Measurements from ENCODE around the gene PAGR1. TPM values are rescaled to one million over a fixed set of nuclear protein-coding genes. Genes with fewer than 3 reads are reported as not detected.

The PAGR1 gene
- polyA plus RNA-seq, 1 of the 3 experiments (the other 2 are of a cell fraction), result 57.7 TPM

DNA sequence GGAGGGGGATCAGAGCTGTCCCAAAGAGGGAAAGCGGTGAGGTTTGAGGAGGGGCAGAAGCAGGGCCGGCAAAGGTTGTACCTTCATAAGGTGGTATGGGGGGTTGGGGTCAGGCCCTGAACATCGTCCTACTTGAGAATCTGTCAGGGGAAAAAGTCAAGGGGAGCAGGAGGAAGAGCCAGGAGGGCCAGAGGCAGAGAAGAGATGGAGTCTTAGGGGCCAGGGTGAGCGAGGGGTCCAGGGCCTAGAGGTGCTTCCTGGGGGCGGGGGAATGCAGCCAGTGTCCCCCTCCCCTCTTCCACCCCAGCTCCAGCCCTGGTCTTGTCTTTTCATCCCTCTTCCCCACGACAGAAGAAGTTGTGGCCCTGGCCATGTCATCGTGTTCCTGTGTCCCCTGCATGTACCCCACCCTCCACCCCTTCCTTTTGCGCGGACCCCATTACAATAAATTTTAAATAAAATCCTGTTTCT lies 5.2 kb upstream of the PAGR1 start:
- ChIA-PET CTCF (interaction anchor here (1.0 to 1.7 kb wide), 4 partner anchors 17 to 222 kb away, joined by 3 to 6 read pairs (median 4); partner anchors contain the start of gene TLCD3B), POLR2A (interaction anchor here (1.2 kb wide), 1 partner anchor 10 kb away, joined by 4 read pairs; the partner anchor contains the start of gene MVP)
- TF ChIP-seq SIN3A (IDR thresholded peaks at IDR 0.05; ENCODE audit: borderline replicate concordance, low read depth, low read length) (no peak), NFIC (IDR thresholded peaks at IDR 0.05; ENCODE audit: borderline replicate concordance) (no peak), RCOR1 (IDR thresholded peaks at IDR 0.05; ENCODE audit: low read length) (no peak)
- TF ChIP-seq, protein P1, sequence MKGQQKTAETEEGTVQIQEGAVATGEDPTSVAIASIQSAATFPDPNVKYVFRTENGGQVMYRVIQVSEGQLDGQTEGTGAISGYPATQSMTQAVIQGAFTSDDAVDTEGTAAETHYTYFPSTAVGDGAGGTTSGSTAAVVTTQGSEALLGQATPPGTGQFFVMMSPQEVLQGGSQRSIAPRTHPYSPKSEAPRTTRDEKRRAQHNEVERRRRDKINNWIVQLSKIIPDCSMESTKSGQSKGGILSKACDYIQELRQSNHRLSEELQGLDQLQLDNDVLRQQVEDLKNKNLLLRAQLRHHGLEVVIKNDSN (IDR thresholded peaks at IDR 0.05; ENCODE audit: borderline replicate concordance, low read depth), result no peak
- H3K27me3 ChIP-seq (ENCODE audit: insufficient read depth), result no peaks in the 10 kb centered on the region
- H3K9me3 ChIP-seq, result no peaks in the 10 kb centered on the region
- H3K79me2 ChIP-seq (ENCODE audit: insufficient read depth), result peaks cover 65% of the 10 kb centered on the region
- H3K4me3 ChIP-seq (ENCODE audit: low read depth in 2 of 2, low read length in 1 of 2), result peak overlapping the region; percentile 68 to 80; a peak in 3 of 4 replicates
- H3K9me2 ChIP-seq, result no peaks in the 10 kb centered on the region
- WGBS (ENCODE audit: low lambda C conversion rate), result 29% methylated on average over 8 of the region's 9 CpGs
- no peak for DNase-seq
- no peak overlapping the region for H3K9ac ChIP-seq
- peaks cover 15% of the 10 kb centered on the region for H4K20me1 ChIP-seq (ENCODE audit: insufficient read depth)
- H2AFZ ChIP-seq (ENCODE audit: low read depth), result no peak overlapping the region
- peak overlapping the region; percentile 87 to 97 for H3K27ac ChIP-seq (ENCODE audit: low read depth in 2 of 2, low read length in 1 of 2)
- peak overlapping the region; percentile 97 for H3K4me2 ChIP-seq
- H3K4me1 ChIP-seq (ENCODE audit: control insufficient read depth in 1 of 2, insufficient read depth in 2 of 2, low read depth in 1 of 2, low read length in 1 of 2), result peaks cover 47 to 71% of the 10 kb centered on the region in 2 experiments
- peaks cover 13 to 18% of the 10 kb centered on the region in 2 experiments for H3K36me3 ChIP-seq (replicated peaks in 1 of 2; ENCODE audit: control insufficient read depth in 1 of 2, insufficient read depth in 2 of 2, low read length in 1 of 2)
- H3F3A ChIP-seq (replicated peaks; ENCODE audit: insufficient read depth), result peaks cover 45% of the 10 kb centered on the region

DNA sequence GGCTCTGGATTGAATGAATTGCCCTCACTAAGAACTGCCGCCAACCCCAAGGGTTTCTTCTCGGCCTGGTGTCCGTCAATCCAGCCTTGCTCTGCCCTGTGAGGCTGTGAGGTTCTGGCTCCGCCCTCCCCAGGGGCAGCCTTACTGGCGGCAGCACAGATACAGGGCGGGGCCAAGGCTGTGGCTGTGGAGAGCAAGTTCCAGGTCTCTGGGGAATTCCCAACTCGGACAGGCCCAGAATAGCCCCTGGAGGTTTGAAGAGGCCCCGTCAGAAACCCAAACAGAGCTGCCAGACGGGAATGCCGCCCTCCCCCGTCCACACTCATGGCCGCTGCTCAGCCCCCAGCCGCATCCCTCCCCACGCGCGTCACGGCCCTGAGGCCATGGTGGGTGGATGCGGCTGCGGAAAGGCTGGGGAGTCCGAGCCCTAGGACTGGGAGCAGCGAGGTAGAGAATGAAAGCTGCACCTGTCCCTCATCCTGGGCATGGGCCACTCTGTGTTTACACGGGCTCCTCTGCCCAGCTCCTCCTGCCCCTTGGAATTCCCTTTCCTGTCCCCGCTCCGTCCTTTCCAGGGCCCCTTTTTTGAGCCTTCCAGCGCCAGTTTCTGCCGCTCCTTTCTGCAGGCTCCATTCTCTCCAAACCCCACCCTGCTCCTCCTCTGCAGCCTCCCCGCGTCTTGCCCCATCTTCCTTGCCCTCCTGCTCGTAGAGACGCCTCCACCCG lies 4.6 kb upstream of the PAGR1 start:
- Histone ChIP-seq H3K79me2 (ENCODE audit: insufficient read depth) (peaks cover 67% of the 10 kb centered on the region), H3K4me2 (peak overlapping the region; percentile 97), H3K36me3 (replicated peaks in 1 of 2; ENCODE audit: control insufficient read depth in 1 of 2, insufficient read depth in 2 of 2, low read length in 1 of 2) (peaks cover 13 to 18% of the 10 kb centered on the region in 2 experiments), H2AFZ (ENCODE audit: low read depth) (peak overlapping the region; percentile 72; the same call in 1 of the 2 replicates), H4K20me1 (ENCODE audit: insufficient read depth) (peaks cover 15% of the 10 kb centered on the region), H3K9me3 (no peaks in the 10 kb centered on the region), H3K27ac (ENCODE audit: low read depth in 2 of 2, low read length in 1 of 2) (peak overlapping the region; percentile 87 to 97), H3K27me3 (ENCODE audit: insufficient read depth) (no peaks in the 10 kb centered on the region), H3F3A (replicated peaks; ENCODE audit: insufficient read depth) (peaks cover 45% of the 10 kb centered on the region), H3K4me3 (ENCODE audit: low read depth in 2 of 2, low read length in 1 of 2) (peak overlapping the region; percentile 68 to 80), H3K4me1 (ENCODE audit: control insufficient read depth in 1 of 2, insufficient read depth in 2 of 2, low read depth in 1 of 2, low read length in 1 of 2) (peaks cover 47 to 71% of the 10 kb centered on the region in 2 experiments), H3K9me2 (no peaks in the 10 kb centered on the region), H3K9ac (peak overlapping the region; percentile 80)
- under 1% methylated on average over 28 of the region's 31 CpGs for WGBS (ENCODE audit: low lambda C conversion rate)
- POLR2A ChIA-PET, result interaction anchor here (1.2 kb wide), 1 partner anchor 9 kb away, joined by 4 read pairs; the partner anchor contains the start of gene MVP
- DNase-seq, result peak; percentile 88
- CTCF ChIA-PET, result interaction anchor here (1.0 to 3.1 kb wide), 6 partner anchors 17 to 221 kb away, joined by 3 to 14 read pairs (median 6); partner anchors contain the start of genes ASPHD1, SEZ6L2 and TLCD3B
- TF ChIP-seq YY1 (IDR thresholded peaks at IDR 0.05; ENCODE audit: low read depth) (peak; percentile 68), GABPA (IDR thresholded peaks at IDR 0.05; ENCODE audit: low read depth) (no peak), FOXM1 (IDR thresholded peaks at IDR 0.05; ENCODE audit: low read depth) (no peak), RAD21 (IDR thresholded peaks at IDR 0.05; ENCODE audit: low read length) (no peak), NRF1 (IDR thresholded peaks at IDR 0.05; ENCODE audit: low read depth, low read length) (no peak), MEF2A (IDR thresholded peaks at IDR 0.05; ENCODE audit: borderline replicate concordance, low read depth) (peak; percentile 64; the same call in 1 of the 2 replicates), JUND (IDR thresholded peaks at IDR 0.05) (0 out of 2 replicates have a peak, but pooled peaks have one; percentile 27), RFX5 (IDR thresholded peaks at IDR 0.05; ENCODE audit: low read length) (peak; percentile 65), ELF1 (IDR thresholded peaks at IDR 0.05) (0 out of 2 replicates have a peak, but pooled peaks have one; percentile 47), RCOR1 (IDR thresholded peaks at IDR 0.05; ENCODE audit: low read length) (no peak)
- TF ChIP-seq, protein P2, sequence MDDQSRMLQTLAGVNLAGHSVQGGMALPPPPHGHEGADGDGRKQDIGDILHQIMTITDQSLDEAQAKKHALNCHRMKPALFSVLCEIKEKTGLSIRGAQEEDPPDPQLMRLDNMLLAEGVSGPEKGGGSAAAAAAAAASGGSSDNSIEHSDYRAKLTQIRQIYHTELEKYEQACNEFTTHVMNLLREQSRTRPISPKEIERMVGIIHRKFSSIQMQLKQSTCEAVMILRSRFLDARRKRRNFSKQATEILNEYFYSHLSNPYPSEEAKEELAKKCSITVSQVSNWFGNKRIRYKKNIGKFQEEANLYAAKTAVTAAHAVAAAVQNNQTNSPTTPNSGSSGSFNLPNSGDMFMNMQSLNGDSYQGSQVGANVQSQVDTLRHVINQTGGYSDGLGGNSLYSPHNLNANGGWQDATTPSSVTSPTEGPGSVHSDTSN (IDR thresholded peaks at IDR 0.05), result peak; percentile 89
- TF ChIP-seq, protein P3, sequence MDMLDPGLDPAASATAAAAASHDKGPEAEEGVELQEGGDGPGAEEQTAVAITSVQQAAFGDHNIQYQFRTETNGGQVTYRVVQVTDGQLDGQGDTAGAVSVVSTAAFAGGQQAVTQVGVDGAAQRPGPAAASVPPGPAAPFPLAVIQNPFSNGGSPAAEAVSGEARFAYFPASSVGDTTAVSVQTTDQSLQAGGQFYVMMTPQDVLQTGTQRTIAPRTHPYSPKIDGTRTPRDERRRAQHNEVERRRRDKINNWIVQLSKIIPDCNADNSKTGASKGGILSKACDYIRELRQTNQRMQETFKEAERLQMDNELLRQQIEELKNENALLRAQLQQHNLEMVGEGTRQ (IDR thresholded peaks at IDR 0.05; ENCODE audit: borderline replicate concordance, low read depth, low read length), result no peak
- TF ChIP-seq, protein P4, sequence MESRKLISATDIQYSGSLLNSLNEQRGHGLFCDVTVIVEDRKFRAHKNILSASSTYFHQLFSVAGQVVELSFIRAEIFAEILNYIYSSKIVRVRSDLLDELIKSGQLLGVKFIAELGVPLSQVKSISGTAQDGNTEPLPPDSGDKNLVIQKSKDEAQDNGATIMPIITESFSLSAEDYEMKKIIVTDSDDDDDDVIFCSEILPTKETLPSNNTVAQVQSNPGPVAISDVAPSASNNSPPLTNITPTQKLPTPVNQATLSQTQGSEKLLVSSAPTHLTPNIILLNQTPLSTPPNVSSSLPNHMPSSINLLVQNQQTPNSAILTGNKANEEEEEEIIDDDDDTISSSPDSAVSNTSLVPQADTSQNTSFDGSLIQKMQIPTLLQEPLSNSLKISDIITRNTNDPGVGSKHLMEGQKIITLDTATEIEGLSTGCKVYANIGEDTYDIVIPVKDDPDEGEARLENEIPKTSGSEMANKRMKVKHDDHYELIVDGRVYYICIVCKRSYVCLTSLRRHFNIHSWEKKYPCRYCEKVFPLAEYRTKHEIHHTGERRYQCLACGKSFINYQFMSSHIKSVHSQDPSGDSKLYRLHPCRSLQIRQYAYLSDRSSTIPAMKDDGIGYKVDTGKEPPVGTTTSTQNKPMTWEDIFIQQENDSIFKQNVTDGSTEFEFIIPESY (IDR thresholded peaks at IDR 0.05; ENCODE audit: borderline replicate concordance, low read depth), result peak; percentile 66; the same call in 1 of the 2 replicates
- TF ChIP-seq, protein P5, sequence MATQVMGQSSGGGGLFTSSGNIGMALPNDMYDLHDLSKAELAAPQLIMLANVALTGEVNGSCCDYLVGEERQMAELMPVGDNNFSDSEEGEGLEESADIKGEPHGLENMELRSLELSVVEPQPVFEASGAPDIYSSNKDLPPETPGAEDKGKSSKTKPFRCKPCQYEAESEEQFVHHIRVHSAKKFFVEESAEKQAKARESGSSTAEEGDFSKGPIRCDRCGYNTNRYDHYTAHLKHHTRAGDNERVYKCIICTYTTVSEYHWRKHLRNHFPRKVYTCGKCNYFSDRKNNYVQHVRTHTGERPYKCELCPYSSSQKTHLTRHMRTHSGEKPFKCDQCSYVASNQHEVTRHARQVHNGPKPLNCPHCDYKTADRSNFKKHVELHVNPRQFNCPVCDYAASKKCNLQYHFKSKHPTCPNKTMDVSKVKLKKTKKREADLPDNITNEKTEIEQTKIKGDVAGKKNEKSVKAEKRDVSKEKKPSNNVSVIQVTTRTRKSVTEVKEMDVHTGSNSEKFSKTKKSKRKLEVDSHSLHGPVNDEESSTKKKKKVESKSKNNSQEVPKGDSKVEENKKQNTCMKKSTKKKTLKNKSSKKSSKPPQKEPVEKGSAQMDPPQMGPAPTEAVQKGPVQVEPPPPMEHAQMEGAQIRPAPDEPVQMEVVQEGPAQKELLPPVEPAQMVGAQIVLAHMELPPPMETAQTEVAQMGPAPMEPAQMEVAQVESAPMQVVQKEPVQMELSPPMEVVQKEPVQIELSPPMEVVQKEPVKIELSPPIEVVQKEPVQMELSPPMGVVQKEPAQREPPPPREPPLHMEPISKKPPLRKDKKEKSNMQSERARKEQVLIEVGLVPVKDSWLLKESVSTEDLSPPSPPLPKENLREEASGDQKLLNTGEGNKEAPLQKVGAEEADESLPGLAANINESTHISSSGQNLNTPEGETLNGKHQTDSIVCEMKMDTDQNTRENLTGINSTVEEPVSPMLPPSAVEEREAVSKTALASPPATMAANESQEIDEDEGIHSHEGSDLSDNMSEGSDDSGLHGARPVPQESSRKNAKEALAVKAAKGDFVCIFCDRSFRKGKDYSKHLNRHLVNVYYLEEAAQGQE (IDR thresholded peaks at IDR 0.05; ENCODE audit: low read depth, low read length), result peak; percentile 7; the same call in 1 of the 2 replicates
